H4 (cell line): ENCODE measurements around the gene STAM2. TPM values are rescaled to one million over a fixed set of nuclear protein-coding genes. Genes with fewer than 3 reads are reported as not detected.
"Not testable (repeated sequence)": the region's sequence is repeated elsewhere in the genome, so short reads cannot be mapped to it uniquely, and the experiment has no call there.

Experiments
- DNase-seq: peaks from one replicate; pipeline ENCODE4 v3.0.0-alpha.2; 2015; ENCODE audit warnings: low spot score
- total RNA-seq: library from RNA; depleted of rRNA; stranded (reverse); fragments of >200 nt; shearing (Covaris generic); gene quantifications from 2 replicates; pipeline ENCODE4 v1.2.3, GENCODE V29; 2014

Gene STAM2
- total RNA-seq, 1 experiment from 2014 or later: 21.6 TPM

- not testable (repeated sequence) for DNase-seq
Observed at GRCh38 chr2:152172201-152172785, 3.3 kb downstream of the STAM2 start.

- no peak for DNase-seq
Observed at GRCh38 chr2:152171718-152172117, 3.8 kb downstream of the STAM2 start.

GRCh38 chr2:152169158-152169557 is 6.4 kb downstream of the STAM2 start:
- not testable (repeated sequence) for DNase-seq

- not testable (repeated sequence) for DNase-seq
Observed at GRCh38 chr2:152167470-152167869, 8.1 kb downstream of the STAM2 start.

GRCh38 chr2:152167065-152167464 is 8.5 kb downstream of the STAM2 start:
- DNase-seq: no peak

GRCh38 chr2:152166633-152167032 is 8.9 kb downstream of the STAM2 start:
- no peak for DNase-seq

GRCh38 chr2:152165780-152166179 is 9.8 kb downstream of the STAM2 start:
- DNase-seq: no peak

- DNase-seq: no peak
Observed at GRCh38 chr2:152165306-152165705, 10.3 kb downstream of the STAM2 start.

GRCh38 chr2:152163669-152164068 is 11.9 kb downstream of the STAM2 start:
- DNase-seq: not testable (repeated sequence)

GRCh38 chr2:152162141-152162540 is 13.4 kb downstream of the STAM2 start:
- DNase-seq: no peak

- DNase-seq: no peak
Observed at GRCh38 chr2:152161598-152161997, 14.0 kb downstream of the STAM2 start.

- DNase-seq: not testable (repeated sequence)
Observed at GRCh38 chr2:152160378-152160777, 15.2 kb downstream of the STAM2 start.

GRCh38 chr2:152157253-152157652 is 18.3 kb downstream of the STAM2 start:
- DNase-seq: no peak

GRCh38 chr2:152155209-152155608 is 20.4 kb downstream of the STAM2 start:
- DNase-seq: no peak

- DNase-seq: no peak
Observed at GRCh38 chr2:152154462-152154861, 21.1 kb downstream of the STAM2 start.

GRCh38 chr2:152134488-152135280 is 40.9 kb downstream of the STAM2 start:
- DNase-seq: no peak

- DNase-seq: no peak
Observed at GRCh38 chr2:152132306-152132705, 43.3 kb downstream of the STAM2 start.

GRCh38 chr2:152127628-152128027 is 47.9 kb downstream of the STAM2 start:
- DNase-seq: no peak

GRCh38 chr2:152126664-152127063 is 48.9 kb downstream of the STAM2 start:
- DNase-seq: no peak

- no peak for DNase-seq
Observed at GRCh38 chr2:152122161-152122560, 53.4 kb downstream of the STAM2 start.

- DNase-seq: no peak
Observed at GRCh38 chr2:152120430-152120829, 55.1 kb downstream of the STAM2 start.

- DNase-seq: no peak
Observed at GRCh38 chr2:152115952-152116351, 59.6 kb downstream of the STAM2 start.

- DNase-seq: no peak
Observed at GRCh38 chr2:152114366-152114765, 61.2 kb downstream of the STAM2 start.
